ENCODE data around the gene SMIM20. TPM values are rescaled to one million over a fixed set of nuclear protein-coding genes. Genes with fewer than 3 reads are reported as not detected.

SMIM20 gene
- total RNA-seq, 1 donor from 2014 or later = 57.5 TPM

DNA sequence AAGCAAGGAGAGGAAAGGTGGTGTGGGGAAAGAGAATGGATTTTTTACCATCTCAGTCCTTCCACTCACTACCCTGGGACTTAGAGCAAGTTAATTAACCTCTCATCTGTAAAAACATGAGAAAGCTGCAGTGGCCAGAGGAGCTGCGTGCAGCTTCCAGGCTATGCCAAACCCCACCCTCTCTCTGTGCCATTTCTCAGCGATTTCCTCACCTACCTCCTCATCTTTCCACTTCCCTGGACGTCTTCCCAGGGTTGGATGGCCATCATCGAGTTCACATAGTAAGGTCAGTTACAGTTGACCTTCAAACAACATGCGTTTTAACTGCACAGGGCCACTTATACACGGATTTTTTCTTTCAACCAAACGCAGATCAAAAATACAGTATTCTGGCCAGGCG lies 64.3 kb downstream of the SMIM20 start:
- DNase-seq (ENCODE audit: low spot score) = no peak
- H3K4me2 ChIP-seq = peak overlapping the region; percentile 66
- no peaks in the 10 kb centered on the region for H3K79me2 ChIP-seq (ENCODE audit: low read depth)
- no peaks in the 10 kb centered on the region for H3K36me3 ChIP-seq
- no peak overlapping the region for H3K4me3 ChIP-seq
- H3K27ac ChIP-seq = peak overlapping the region; percentile 86
- peak overlapping the region; percentile 45 for H3K9ac ChIP-seq
- peak overlapping the region; percentile 99 for H2AFZ ChIP-seq (replicated peaks)
- no peaks in the 10 kb centered on the region for H4K20me1 ChIP-seq (ENCODE audit: low read depth)
- TF ChIP-seq EZH2phosphoT487 (IDR thresholded peaks at IDR 0.05) = no peak
- TF ChIP-seq EZH2 (IDR thresholded peaks at IDR 0.05) = no peak
- TF ChIP-seq, protein P1, sequence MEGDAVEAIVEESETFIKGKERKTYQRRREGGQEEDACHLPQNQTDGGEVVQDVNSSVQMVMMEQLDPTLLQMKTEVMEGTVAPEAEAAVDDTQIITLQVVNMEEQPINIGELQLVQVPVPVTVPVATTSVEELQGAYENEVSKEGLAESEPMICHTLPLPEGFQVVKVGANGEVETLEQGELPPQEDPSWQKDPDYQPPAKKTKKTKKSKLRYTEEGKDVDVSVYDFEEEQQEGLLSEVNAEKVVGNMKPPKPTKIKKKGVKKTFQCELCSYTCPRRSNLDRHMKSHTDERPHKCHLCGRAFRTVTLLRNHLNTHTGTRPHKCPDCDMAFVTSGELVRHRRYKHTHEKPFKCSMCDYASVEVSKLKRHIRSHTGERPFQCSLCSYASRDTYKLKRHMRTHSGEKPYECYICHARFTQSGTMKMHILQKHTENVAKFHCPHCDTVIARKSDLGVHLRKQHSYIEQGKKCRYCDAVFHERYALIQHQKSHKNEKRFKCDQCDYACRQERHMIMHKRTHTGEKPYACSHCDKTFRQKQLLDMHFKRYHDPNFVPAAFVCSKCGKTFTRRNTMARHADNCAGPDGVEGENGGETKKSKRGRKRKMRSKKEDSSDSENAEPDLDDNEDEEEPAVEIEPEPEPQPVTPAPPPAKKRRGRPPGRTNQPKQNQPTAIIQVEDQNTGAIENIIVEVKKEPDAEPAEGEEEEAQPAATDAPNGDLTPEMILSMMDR (IDR thresholded peaks at IDR 0.05) = no peak
- Mint-ChIP-seq H3K36me3 (no peaks in the 10 kb centered on the region), H3K9me3 (peaks cover 3% of the 10 kb centered on the region), H3K4me1 (peaks cover 20% of the 10 kb centered on the region), H3K27ac (peak overlapping the region; percentile 96), H3K27me3 (ENCODE audit: insufficient read depth, low read depth) (no peaks in the 10 kb centered on the region), H3K4me3 (no peak overlapping the region)
- no peaks in the 10 kb centered on the region for H3K9me3 ChIP-seq (ENCODE audit: low read depth)
- H3K27me3 ChIP-seq = no peaks in the 10 kb centered on the region
- peaks cover 9% of the 10 kb centered on the region for H3K4me1 ChIP-seq
- peaks cover 16% of the 10 kb centered on the region for H3F3A ChIP-seq (ENCODE audit: low read depth)

Other genes with a start within 250 kb of the SMIM20 start
- gene SEL1L3, start 51.2 kb upstream of the SMIM20 start, total RNA-seq (ENCODE audit: low replicate concordance) = 49.6 and 87.2 TPM in 2 replicates